Testis (tissue), 2 donors: ENCODE results near the gene PTPA.
"Not testable (repeated sequence)": the region's sequence is repeated elsewhere in the genome, so short reads cannot be mapped to it uniquely, and the experiment has no call there.

Experiments
- CTCF ChIP-seq, 3 experiments: fragments of 450-650 bp in 2 of 3; fragments of 200-600 bp in 1 of 3; sonication (generic) in 1 of 3; IDR thresholded peaks; one replicate each; pipeline ENCODE4 v1.5.1; 2016 to 2019; ENCODE audit warnings: antibody characterized with exemption in 3 of 3, mild to moderate bottlenecking in 2 of 3, moderate library complexity in 1 of 3
- POLR2A ChIP-seq: fragments of 450-650 bp; IDR thresholded peaks from one replicate; pipeline ENCODE4 v1.6.1; 2017; ENCODE audit warnings: antibody characterized with exemption, mild to moderate bottlenecking, moderate library complexity

DNA sequence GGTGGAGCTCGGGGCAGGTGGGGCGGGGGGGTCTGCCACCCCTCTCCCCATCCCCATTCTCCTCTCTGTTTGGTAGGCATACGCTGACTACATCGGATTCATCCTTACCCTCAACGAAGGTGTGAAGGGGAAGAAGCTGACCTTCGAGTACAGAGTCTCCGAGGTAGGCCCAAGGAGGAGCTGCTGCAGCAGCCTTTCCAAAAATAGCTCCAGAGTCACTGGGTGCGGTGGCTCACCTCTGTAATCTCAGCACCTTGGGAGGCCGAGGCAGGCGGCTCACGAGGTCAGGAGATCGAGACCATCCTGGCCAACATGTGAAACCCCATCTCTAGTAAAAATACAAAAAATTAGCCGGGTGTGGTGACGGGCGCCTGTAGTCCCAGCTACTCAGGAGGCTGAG, 11.8 kb downstream of the PTPA start:
- TF ChIP-seq CTCF (IDR thresholded peaks at IDR 0.05); POLR2A: not testable (repeated sequence)
